Glomerular visceral epithelial cell (primary cell): Measurements from ENCODE around the gene HDAC3.

ENCODE experiments used
- DNase-seq: peaks from one replicate; pipeline ENCODE4 v3.0.0-alpha.2; 2016; ENCODE audit errors: extremely low spot score

The HDAC3 gene

GRCh38 chr5:141636413-141637122 lies at the start of gene HDAC3, which contains the start of gene RELL2:
HDAC3 (minus strand) TSS chr5:141636849; CDS start chr5:141636790, 59 bp downstream.
RELL2 (plus strand) TSS chr5:141636997; CDS start chr5:141638226, 1,229 bp downstream.
- DNase-seq = peak; percentile 94

- no peak for DNase-seq
These were observed 48.9 kb upstream of the HDAC3 start for GRCh38 chr5:141685591-141685990.

- DNase-seq = no peak
These were observed 47.0 kb upstream of the HDAC3 start for GRCh38 chr5:141683596-141684141.

GRCh38 chr5:141681695-141682641 lies 45.3 kb upstream of the HDAC3 start, which contains the start of gene ARAP3:
ARAP3 (minus strand) TSS chr5:141682230; CDS start chr5:141680486, 1,744 bp downstream.
- peak; percentile 79 for DNase-seq

- no peak for DNase-seq
These were observed 44.6 kb upstream of the HDAC3 start for GRCh38 chr5:141681295-141681694.

- DNase-seq = peak; percentile 48
These were observed 44.1 kb upstream of the HDAC3 start for GRCh38 chr5:141680751-141681201.

GRCh38 chr5:141680178-141680577 lies 43.5 kb upstream of the HDAC3 start:
- no peak for DNase-seq

- DNase-seq = no peak
These were observed 40.8 kb upstream of the HDAC3 start for GRCh38 chr5:141677415-141677814.

GRCh38 chr5:141675672-141676071 lies 39.0 kb upstream of the HDAC3 start:
- no peak for DNase-seq

GRCh38 chr5:141674747-141675146 lies 38.1 kb upstream of the HDAC3 start:
- DNase-seq = no peak

- no peak for DNase-seq
These were observed 36.5 kb upstream of the HDAC3 start for GRCh38 chr5:141672841-141673813.

- DNase-seq = no peak
These were observed 35.6 kb upstream of the HDAC3 start for GRCh38 chr5:141672071-141672840.

GRCh38 chr5:141669520-141669919 lies 32.9 kb upstream of the HDAC3 start:
- no peak for DNase-seq

- no peak for DNase-seq
These were observed 32.1 kb upstream of the HDAC3 start for GRCh38 chr5:141668601-141669265.

- DNase-seq = no peak
These were observed 29.6 kb upstream of the HDAC3 start for GRCh38 chr5:141665995-141666940.

GRCh38 chr5:141664733-141665461 lies 28.2 kb upstream of the HDAC3 start:
- peak; percentile 77 for DNase-seq

GRCh38 chr5:141663506-141663905 lies 26.9 kb upstream of the HDAC3 start:
- DNase-seq = no peak

GRCh38 chr5:141662028-141662427 lies 25.4 kb upstream of the HDAC3 start:
- DNase-seq = no peak
